HG03432 (cell line): ENCODE results near the gene CAPN10.

Experiments used
- ATAC-seq: cut with Tn5 transposase; IDR thresholded peaks from one replicate; pipeline ENCODE4 v1.9.1; 2021; ENCODE audit warnings: mild to moderate bottlenecking, moderate library complexity; ENCODE audit not compliant: unreplicated experiment

The CAPN10 gene

GRCh38 chr2:240573516-240574385, 12.8 kb upstream of the CAPN10 start:
- no peak for ATAC-seq

- no peak for ATAC-seq
These were observed 12.0 kb upstream of the CAPN10 start for GRCh38 chr2:240574386-240575100.

GRCh38 chr2:240575101-240575965, 11.2 kb upstream of the CAPN10 start:
- ATAC-seq, result no peak

GRCh38 chr2:240576036-240576435, 10.5 kb upstream of the CAPN10 start:
- ATAC-seq, result no peak

GRCh38 chr2:240576436-240577205, 9.9 kb upstream of the CAPN10 start:
- ATAC-seq, result no peak

- no peak for ATAC-seq
These were observed 9.0 kb upstream of the CAPN10 start for GRCh38 chr2:240577281-240578109.

GRCh38 chr2:240578110-240578450, 8.5 kb upstream of the CAPN10 start:
- ATAC-seq, result no peak

- ATAC-seq, result no peak
These were observed 8.0 kb upstream of the CAPN10 start for GRCh38 chr2:240578488-240578887.

- no peak for ATAC-seq
These were observed 7.3 kb upstream of the CAPN10 start for GRCh38 chr2:240579071-240579762.

GRCh38 chr2:240579771-240580614, 6.5 kb upstream of the CAPN10 start:
- ATAC-seq, result no peak

- ATAC-seq, result no peak
These were observed 4.7 kb upstream of the CAPN10 start for GRCh38 chr2:240581811-240582210.

GRCh38 chr2:240582781-240583180, 3.8 kb upstream of the CAPN10 start:
- ATAC-seq, result no peak

- ATAC-seq, result no peak
These were observed 2.8 kb upstream of the CAPN10 start for GRCh38 chr2:240583774-240584173.

GRCh38 chr2:240584486-240585031, 2.0 kb upstream of the CAPN10 start:
- ATAC-seq, result peak; percentile 52

GRCh38 chr2:240585101-240585500, 1.4 kb upstream of the CAPN10 start:
- peak; percentile 24 for ATAC-seq

GRCh38 chr2:240585681-240586197, 795 bp upstream of the CAPN10 start:
- no peak for ATAC-seq

GRCh38 chr2:240586919-240587800, 626 bp downstream of the CAPN10 start:
- peak; percentile 12 for ATAC-seq
